Chondrocyte (in vitro differentiated cells): Measurements from ENCODE around the gene CTNNA2. TPM values are rescaled to one million over a fixed set of nuclear protein-coding genes. Genes with fewer than 3 reads are reported as not detected.

Experiments used
- DNase-seq: peaks from one replicate; pipeline ENCODE4 v3.0.0; 2021; ENCODE audit warnings: mixed read lengths, low spot score
- H3K27ac Mint-ChIP-seq: one replicate; pipeline ENCODE4 v1.8.0; 2021; ENCODE audit warnings: mild to moderate bottlenecking, moderate library complexity, mixed read lengths; ENCODE audit not compliant: unreplicated experiment
- H3K27me3 Mint-ChIP-seq: 2 replicates; pipeline ENCODE4 v1.8.0; 2021; ENCODE audit warnings: low read depth, mixed read lengths
- H3K36me3 Mint-ChIP-seq: 2 replicates; pipeline ENCODE4 v1.8.0; 2021; ENCODE audit warnings: low read depth, mixed read lengths
- H3K4me1 Mint-ChIP-seq: 2 replicates; pipeline ENCODE4 v1.8.0; 2021; ENCODE audit warnings: low read depth, mild to moderate bottlenecking, mixed read lengths
- H3K4me3 Mint-ChIP-seq: one replicate; pipeline ENCODE4 v1.8.0; 2021; ENCODE audit warnings: mild to moderate bottlenecking, moderate library complexity, mixed read lengths; ENCODE audit not compliant: unreplicated experiment
- H3K9me3 Mint-ChIP-seq: 2 replicates; pipeline ENCODE4 v1.8.0; 2021; ENCODE audit warnings: low read depth, mixed read lengths
- total RNA-seq: library from RNA; stranded (reverse); gene quantifications from 3 replicates; pipeline ENCODE4 v1.2.1, GENCODE V29; 2021
- TF ChIP-seq, protein P1 (sequence below): fragments of 200-600 bp; sonication (generic); IDR thresholded peaks from 2 replicates; pipeline ENCODE4 v1.5.0; 2021; ENCODE audit warnings: antibody characterized with exemption, mild to moderate bottlenecking, moderate library complexity

CTNNA2 gene
- total RNA-seq, 1 donor from 2014 or later, result not detected

DNA sequence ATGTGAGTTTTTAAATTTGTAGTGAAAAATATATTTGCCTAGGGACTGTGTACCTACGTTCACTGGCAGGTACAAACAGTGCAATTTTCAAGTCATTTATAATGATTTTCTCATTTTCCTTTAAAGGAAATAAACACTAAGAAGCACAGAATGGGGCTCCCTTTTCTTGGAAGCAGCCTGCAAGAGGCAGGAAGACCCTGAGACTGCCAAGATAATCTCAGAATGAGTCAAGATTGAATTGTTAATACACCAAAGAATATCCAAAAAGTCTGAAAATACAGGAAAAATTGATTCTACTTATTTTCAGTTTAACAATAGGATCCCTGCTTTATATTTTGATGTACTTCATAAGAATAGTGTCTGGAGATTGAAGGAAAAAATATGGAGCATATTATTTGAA lies 331.2 kb downstream of the CTNNA2 start:
- no peak for DNase-seq
- TF ChIP-seq, protein P1, sequence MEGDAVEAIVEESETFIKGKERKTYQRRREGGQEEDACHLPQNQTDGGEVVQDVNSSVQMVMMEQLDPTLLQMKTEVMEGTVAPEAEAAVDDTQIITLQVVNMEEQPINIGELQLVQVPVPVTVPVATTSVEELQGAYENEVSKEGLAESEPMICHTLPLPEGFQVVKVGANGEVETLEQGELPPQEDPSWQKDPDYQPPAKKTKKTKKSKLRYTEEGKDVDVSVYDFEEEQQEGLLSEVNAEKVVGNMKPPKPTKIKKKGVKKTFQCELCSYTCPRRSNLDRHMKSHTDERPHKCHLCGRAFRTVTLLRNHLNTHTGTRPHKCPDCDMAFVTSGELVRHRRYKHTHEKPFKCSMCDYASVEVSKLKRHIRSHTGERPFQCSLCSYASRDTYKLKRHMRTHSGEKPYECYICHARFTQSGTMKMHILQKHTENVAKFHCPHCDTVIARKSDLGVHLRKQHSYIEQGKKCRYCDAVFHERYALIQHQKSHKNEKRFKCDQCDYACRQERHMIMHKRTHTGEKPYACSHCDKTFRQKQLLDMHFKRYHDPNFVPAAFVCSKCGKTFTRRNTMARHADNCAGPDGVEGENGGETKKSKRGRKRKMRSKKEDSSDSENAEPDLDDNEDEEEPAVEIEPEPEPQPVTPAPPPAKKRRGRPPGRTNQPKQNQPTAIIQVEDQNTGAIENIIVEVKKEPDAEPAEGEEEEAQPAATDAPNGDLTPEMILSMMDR, result no peak

DNA sequence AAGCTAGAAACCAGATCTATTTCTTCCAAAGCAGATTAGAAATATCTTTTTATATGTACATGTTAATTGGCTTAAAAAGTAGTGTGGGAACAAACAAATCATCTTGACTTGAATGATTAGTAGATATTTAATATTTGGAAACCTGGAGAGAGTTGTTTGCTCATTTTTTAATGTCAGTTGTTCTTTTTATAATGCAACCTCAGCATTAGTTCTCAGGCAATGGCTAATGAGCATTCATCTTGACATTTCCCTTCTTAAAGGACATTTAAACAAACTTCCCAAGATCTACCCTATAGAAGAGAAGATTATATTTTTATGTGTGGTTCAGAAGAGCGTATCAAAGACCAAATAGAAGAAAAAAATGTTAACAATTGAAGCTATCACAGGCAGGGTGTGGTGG lies 334.0 kb downstream of the CTNNA2 start:
- Mint-ChIP-seq H3K36me3 (no peaks in the 10 kb centered on the region), H3K9me3 (no peaks in the 10 kb centered on the region), H3K27ac (no peak overlapping the region), H3K4me3 (no peak overlapping the region), H3K27me3 (peaks cover 23% of the 10 kb centered on the region), H3K4me1 (no peaks in the 10 kb centered on the region)
- no peak for DNase-seq
- TF ChIP-seq, protein P1, result no peak

More for the DNA sequence above, 331.2 kb downstream of the CTNNA2 start:
- Mint-ChIP-seq H3K4me1 (no peaks in the 10 kb centered on the region), H3K9me3 (peaks cover 5% of the 10 kb centered on the region), H3K27me3 (peaks cover 18% of the 10 kb centered on the region), H3K36me3 (no peaks in the 10 kb centered on the region), H3K4me3 (no peak overlapping the region), H3K27ac (no peak overlapping the region)

DNA sequence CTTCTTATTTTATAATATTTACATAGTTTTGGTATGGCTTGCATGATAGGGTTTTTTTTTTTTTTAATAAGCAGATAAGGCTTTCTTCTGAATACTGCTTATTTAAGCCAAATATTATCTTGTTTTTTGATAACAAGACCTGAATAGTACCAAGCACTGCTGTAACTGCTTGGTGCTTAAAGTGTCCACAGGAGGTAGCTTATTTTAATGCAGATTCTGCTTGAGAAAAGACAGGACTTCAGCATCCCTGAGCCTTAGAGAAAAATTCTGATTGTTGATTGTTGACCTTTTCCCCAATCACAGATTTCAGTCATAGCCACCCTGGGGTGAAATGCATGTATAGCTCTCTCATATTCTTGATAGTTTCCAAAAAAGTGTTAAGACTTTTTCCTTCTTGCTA lies 336.4 kb downstream of the CTNNA2 start:
- Mint-ChIP-seq H3K27ac (no peak overlapping the region), H3K36me3 (no peaks in the 10 kb centered on the region), H3K4me1 (no peaks in the 10 kb centered on the region), H3K27me3 (peaks cover 18% of the 10 kb centered on the region), H3K9me3 (no peaks in the 10 kb centered on the region), H3K4me3 (no peak overlapping the region)
- no peak for DNase-seq
- TF ChIP-seq, protein P1, result no peak

DNA sequence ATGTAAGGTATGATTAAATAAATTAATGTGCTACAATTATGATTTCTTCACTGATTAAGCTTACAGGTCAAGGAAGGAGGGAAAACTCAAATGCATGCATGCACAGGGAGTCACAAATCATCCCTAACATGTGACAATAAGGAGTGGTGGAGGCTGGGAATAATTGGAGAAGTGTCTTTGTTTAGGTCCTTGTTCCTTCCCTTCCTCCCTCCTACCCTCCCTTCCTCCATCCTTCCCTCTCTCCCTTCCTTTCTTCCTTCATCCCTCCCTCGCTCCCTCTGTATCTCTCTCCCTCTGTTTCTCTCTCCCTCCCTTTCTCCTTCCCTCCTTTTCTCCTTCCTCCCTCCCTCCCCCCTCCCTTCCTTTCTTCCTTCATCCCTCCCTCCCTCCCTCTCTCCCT lies 337.1 kb downstream of the CTNNA2 start:
- no peak overlapping the region for H3K4me3 Mint-ChIP-seq
- TF ChIP-seq, protein P1, result no peak
- peaks cover 18% of the 10 kb centered on the region for H3K27me3 Mint-ChIP-seq
- no peak overlapping the region for H3K27ac Mint-ChIP-seq
- no peaks in the 10 kb centered on the region for H3K9me3 Mint-ChIP-seq
- DNase-seq, result no peak
- H3K36me3 Mint-ChIP-seq, result no peaks in the 10 kb centered on the region
- no peaks in the 10 kb centered on the region for H3K4me1 Mint-ChIP-seq

DNA sequence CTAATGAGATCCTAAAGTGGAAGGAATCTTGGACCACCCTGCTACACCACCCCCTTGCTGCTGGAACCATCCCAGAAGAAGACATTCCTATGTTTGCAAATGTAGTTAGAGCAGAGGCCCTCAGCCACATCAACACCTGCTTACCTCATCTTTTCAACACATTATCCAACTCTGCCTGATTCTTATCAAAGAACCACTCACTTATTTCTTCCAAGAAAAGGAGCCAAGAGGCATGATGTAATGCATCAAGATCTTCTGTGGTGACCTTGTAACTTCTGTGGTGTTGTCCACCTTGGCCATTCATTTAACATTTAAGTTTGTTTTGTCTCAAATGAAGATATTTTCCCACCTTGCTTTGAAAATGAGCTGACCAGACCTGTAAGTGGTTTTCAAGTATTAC lies 338.1 kb downstream of the CTNNA2 start:
- peaks cover 26% of the 10 kb centered on the region for H3K27me3 Mint-ChIP-seq
- TF ChIP-seq, protein P1, result no peak
- H3K4me3 Mint-ChIP-seq, result no peak overlapping the region
- no peak overlapping the region for H3K27ac Mint-ChIP-seq
- no peaks in the 10 kb centered on the region for H3K9me3 Mint-ChIP-seq
- H3K4me1 Mint-ChIP-seq, result no peaks in the 10 kb centered on the region
- H3K36me3 Mint-ChIP-seq, result no peaks in the 10 kb centered on the region
- no peak for DNase-seq
